ENCODE measurements around the gene POLK. TPM values are rescaled to one million over a fixed set of nuclear protein-coding genes. Genes with fewer than 3 reads are reported as not detected.
"Not testable (repeated sequence)": the region's sequence is repeated elsewhere in the genome, so short reads cannot be mapped to it uniquely, and the experiment has no call there.

The POLK gene
- total RNA-seq, 3 donors from 2014 or later, result 25.7 to 28.0 (median 25.8) TPM

- Mint-ChIP-seq H3K36me3 (ENCODE audit: insufficient read depth) (peaks cover 20% of the 10 kb centered on the region), H3K9me3 (peaks cover 15% of the 10 kb centered on the region), H3K4me1 (ENCODE audit: low read depth) (peaks cover 60% of the 10 kb centered on the region), H3K27me3 (ENCODE audit: low read depth) (no peaks in the 10 kb centered on the region), H3K4me3 (no peak overlapping the region)
- no peak for DNase-seq
- ATAC-seq, result no peak
Measured at GRCh38 chr5:75522025-75522424, 10.3 kb downstream of the POLK start.

GRCh38 chr5:75522542-75522941 lies 10.9 kb downstream of the POLK start:
- peaks cover 60% of the 10 kb centered on the region for H3K4me1 Mint-ChIP-seq (ENCODE audit: low read depth)
- H3K27me3 Mint-ChIP-seq (ENCODE audit: low read depth), result no peaks in the 10 kb centered on the region

GRCh38 chr5:75523275-75523674 lies 11.6 kb downstream of the POLK start:
- peaks cover 15% of the 10 kb centered on the region for H3K9me3 Mint-ChIP-seq
- H3K4me1 Mint-ChIP-seq (ENCODE audit: low read depth), result peaks cover 54% of the 10 kb centered on the region
- peak overlapping the region; percentile 38 for H3K4me3 Mint-ChIP-seq
- peaks cover 20% of the 10 kb centered on the region for H3K36me3 Mint-ChIP-seq (ENCODE audit: insufficient read depth)
- ATAC-seq, result no peak
- no peaks in the 10 kb centered on the region for H3K27me3 Mint-ChIP-seq (ENCODE audit: low read depth)
- no peak for DNase-seq

More at GRCh38 chr5:75522542-75522941, 10.9 kb downstream of the POLK start:
- Mint-ChIP-seq H3K4me3 (no peak overlapping the region), H3K9me3 (peaks cover 15% of the 10 kb centered on the region), H3K36me3 (ENCODE audit: insufficient read depth) (peaks cover 20% of the 10 kb centered on the region)
- DNase-seq (no peak), ATAC-seq (no peak)

GRCh38 chr5:75524071-75524470 lies 12.4 kb downstream of the POLK start:
- Mint-ChIP-seq H3K9me3 (peaks cover 15% of the 10 kb centered on the region), H3K4me1 (ENCODE audit: low read depth) (peaks cover 48% of the 10 kb centered on the region), H3K36me3 (ENCODE audit: insufficient read depth) (peaks cover 20% of the 10 kb centered on the region), H3K4me3 (peak overlapping the region; percentile 11), H3K27me3 (ENCODE audit: low read depth) (no peaks in the 10 kb centered on the region)
- no peak for DNase-seq
- peak; percentile 96 for ATAC-seq

- Mint-ChIP-seq H3K27me3 (ENCODE audit: low read depth) (no peaks in the 10 kb centered on the region), H3K36me3 (ENCODE audit: insufficient read depth) (peaks cover 18% of the 10 kb centered on the region), H3K4me3 (no peak overlapping the region), H3K4me1 (ENCODE audit: low read depth) (peaks cover 46% of the 10 kb centered on the region), H3K9me3 (peaks cover 12% of the 10 kb centered on the region)
- ATAC-seq (no peak), DNase-seq (no peak)
Measured at GRCh38 chr5:75524591-75524990, 12.9 kb downstream of the POLK start.

- ATAC-seq (no peak), DNase-seq (no peak)
- Mint-ChIP-seq H3K36me3 (ENCODE audit: insufficient read depth) (peaks cover 16% of the 10 kb centered on the region), H3K27me3 (ENCODE audit: low read depth) (no peaks in the 10 kb centered on the region), H3K4me1 (ENCODE audit: low read depth) (peaks cover 46% of the 10 kb centered on the region), H3K9me3 (peaks cover 12% of the 10 kb centered on the region), H3K4me3 (no peak overlapping the region)
Measured at GRCh38 chr5:75525344-75525743, 13.7 kb downstream of the POLK start.

- DNase-seq, result no peak
- Mint-ChIP-seq H3K36me3 (ENCODE audit: insufficient read depth) (peaks cover 9% of the 10 kb centered on the region), H3K4me3 (no peak overlapping the region), H3K9me3 (peaks cover 6% of the 10 kb centered on the region), H3K4me1 (ENCODE audit: low read depth) (peaks cover 45% of the 10 kb centered on the region), H3K27me3 (ENCODE audit: low read depth) (no peaks in the 10 kb centered on the region)
- no peak for ATAC-seq
Measured at GRCh38 chr5:75526070-75526469, 14.4 kb downstream of the POLK start.

GRCh38 chr5:75529185-75529584 lies 17.5 kb downstream of the POLK start:
- Mint-ChIP-seq H3K9me3 (peaks cover 5% of the 10 kb centered on the region), H3K4me3 (no peak overlapping the region), H3K36me3 (ENCODE audit: insufficient read depth) (peaks cover 17% of the 10 kb centered on the region), H3K4me1 (ENCODE audit: low read depth) (peaks cover 29% of the 10 kb centered on the region), H3K27me3 (ENCODE audit: low read depth) (no peaks in the 10 kb centered on the region)
- ATAC-seq, result no peak
- no peak for DNase-seq

GRCh38 chr5:75532190-75532589 lies 20.5 kb downstream of the POLK start:
- Mint-ChIP-seq H3K9me3 (peaks cover 21% of the 10 kb centered on the region), H3K36me3 (ENCODE audit: insufficient read depth) (peaks cover 32% of the 10 kb centered on the region), H3K4me1 (ENCODE audit: low read depth) (peaks cover 23% of the 10 kb centered on the region), H3K4me3 (no peak overlapping the region), H3K27me3 (ENCODE audit: low read depth) (no peaks in the 10 kb centered on the region)
- DNase-seq (no peak), ATAC-seq (no peak)

GRCh38 chr5:75533716-75534115 lies 22.0 kb downstream of the POLK start:
- Mint-ChIP-seq H3K9me3 (peaks cover 21% of the 10 kb centered on the region), H3K36me3 (ENCODE audit: insufficient read depth) (peaks cover 32% of the 10 kb centered on the region), H3K4me1 (ENCODE audit: low read depth) (peaks cover 25% of the 10 kb centered on the region)
- not testable (repeated sequence) for ATAC-seq; H3K4me3 Mint-ChIP-seq; H3K27me3 Mint-ChIP-seq (ENCODE audit: low read depth); DNase-seq

GRCh38 chr5:75534734-75535133 lies 23.0 kb downstream of the POLK start:
- Mint-ChIP-seq H3K27me3 (ENCODE audit: low read depth) (no peaks in the 10 kb centered on the region), H3K4me1 (ENCODE audit: low read depth) (peaks cover 21% of the 10 kb centered on the region), H3K9me3 (peaks cover 21% of the 10 kb centered on the region), H3K4me3 (no peak overlapping the region), H3K36me3 (ENCODE audit: insufficient read depth) (peaks cover 31% of the 10 kb centered on the region)
- DNase-seq, result no peak
- ATAC-seq, result no peak

- DNase-seq (no peak), ATAC-seq (no peak)
- H3K4me3 Mint-ChIP-seq, result no peak overlapping the region
- peaks cover 21% of the 10 kb centered on the region for H3K9me3 Mint-ChIP-seq
- no peaks in the 10 kb centered on the region for H3K27me3 Mint-ChIP-seq (ENCODE audit: low read depth)
- H3K36me3 Mint-ChIP-seq (ENCODE audit: insufficient read depth), result peaks cover 31% of the 10 kb centered on the region
- H3K4me1 Mint-ChIP-seq (ENCODE audit: low read depth), result peaks cover 19% of the 10 kb centered on the region
Measured at GRCh38 chr5:75536147-75536546, 24.5 kb downstream of the POLK start.

- ATAC-seq (no peak), DNase-seq (no peak)
- Mint-ChIP-seq H3K27me3 (ENCODE audit: low read depth) (no peaks in the 10 kb centered on the region), H3K4me1 (ENCODE audit: low read depth) (peaks cover 19% of the 10 kb centered on the region), H3K4me3 (no peak overlapping the region), H3K9me3 (peaks cover 21% of the 10 kb centered on the region), H3K36me3 (ENCODE audit: insufficient read depth) (peaks cover 29% of the 10 kb centered on the region)
Measured at GRCh38 chr5:75536694-75537360, 25.1 kb downstream of the POLK start.

- H3K27me3 Mint-ChIP-seq (ENCODE audit: low read depth), result no peaks in the 10 kb centered on the region
- H3K9me3 Mint-ChIP-seq, result peaks cover 19% of the 10 kb centered on the region
- peaks cover 19% of the 10 kb centered on the region for H3K36me3 Mint-ChIP-seq (ENCODE audit: insufficient read depth)
- no peak overlapping the region for H3K4me3 Mint-ChIP-seq
- DNase-seq, result no peak
- ATAC-seq, result no peak
- peaks cover 18% of the 10 kb centered on the region for H3K4me1 Mint-ChIP-seq (ENCODE audit: low read depth)
Measured at GRCh38 chr5:75538211-75538610, 26.5 kb downstream of the POLK start.

- H3K36me3 Mint-ChIP-seq (ENCODE audit: insufficient read depth), result peaks cover 7% of the 10 kb centered on the region
- no peaks in the 10 kb centered on the region for H3K27me3 Mint-ChIP-seq (ENCODE audit: low read depth)
- H3K4me1 Mint-ChIP-seq (ENCODE audit: low read depth), result no peaks in the 10 kb centered on the region
- ATAC-seq (no peak), DNase-seq (no peak)
- no peak overlapping the region for H3K4me3 Mint-ChIP-seq
- no peaks in the 10 kb centered on the region for H3K9me3 Mint-ChIP-seq
Measured at GRCh38 chr5:75545131-75545530, 33.4 kb downstream of the POLK start.

Data from activated T-cell treated with anti-CD3 and anti-CD28 coated beads, Interleukin-2, amount 50 U/mL, for 4 hours (primary cell).